HG03108 (cell line): Measurements from ENCODE around the gene KIF17.

Source experiments
- ATAC-seq: cut with Tn5 transposase; IDR thresholded peaks from one replicate; pipeline ENCODE4 v1.9.1; 2021; ENCODE audit warnings: moderate library complexity; ENCODE audit not compliant: unreplicated experiment

Gene KIF17

GRCh38 chr1:20717452-20718342 is at the start of gene KIF17:
TSS of gene KIF17 (minus strand) at chr1:20718007. CDS start at chr1:20717706, 301 bp downstream.
- ATAC-seq, result no peak

DNA sequence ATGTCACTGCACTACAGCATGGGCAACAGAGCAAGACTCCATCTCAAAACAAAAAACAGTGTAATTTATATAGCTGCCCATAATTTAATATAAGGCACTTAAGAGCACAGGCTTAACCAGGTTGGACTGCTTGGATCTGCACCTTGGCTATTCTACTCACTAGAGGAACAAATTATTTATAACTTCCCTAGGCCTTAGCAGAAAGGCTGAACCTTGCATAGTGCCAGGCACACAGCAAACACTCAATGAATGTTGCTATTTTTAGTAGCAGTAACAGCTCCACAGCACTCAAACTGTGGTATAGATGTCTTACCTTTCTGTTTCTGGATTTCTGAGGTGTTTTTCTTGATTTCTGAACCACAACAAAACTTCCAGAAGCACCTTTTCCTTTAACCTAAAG is 49.5 kb upstream of the KIF17 start:
- no peak for ATAC-seq

- ATAC-seq, result no peak
Observed at GRCh38 chr1:20763417-20763816, 45.6 kb upstream of the KIF17 start.

DNA sequence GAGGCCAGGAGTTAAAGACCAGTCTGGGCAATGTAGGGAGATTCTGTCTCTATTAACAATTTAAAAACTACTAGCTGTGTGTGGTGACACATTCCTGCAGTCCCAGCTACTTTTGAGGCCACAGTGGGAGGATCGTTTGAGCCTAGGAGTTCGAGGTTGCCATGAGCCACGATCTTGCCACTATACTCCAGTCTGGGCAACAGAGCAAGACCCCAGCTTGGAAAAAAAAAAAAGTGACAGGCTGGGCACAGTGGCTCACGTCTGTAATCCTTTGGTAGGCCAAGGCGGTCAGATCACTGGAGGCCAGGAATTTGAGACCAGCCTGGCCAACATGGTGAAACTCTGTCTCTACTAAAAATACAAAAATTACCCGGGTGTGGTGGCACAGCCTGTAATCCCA is 42.5 kb upstream of the KIF17 start:
- ATAC-seq, result no peak

GRCh38 chr1:20753589-20753988 is 35.8 kb upstream of the KIF17 start:
- no peak for ATAC-seq

- no peak for ATAC-seq
Observed at GRCh38 chr1:20751462-20751990, 33.7 kb upstream of the KIF17 start.

GRCh38 chr1:20742671-20743070 is 24.9 kb upstream of the KIF17 start:
- no peak for ATAC-seq

DNA sequence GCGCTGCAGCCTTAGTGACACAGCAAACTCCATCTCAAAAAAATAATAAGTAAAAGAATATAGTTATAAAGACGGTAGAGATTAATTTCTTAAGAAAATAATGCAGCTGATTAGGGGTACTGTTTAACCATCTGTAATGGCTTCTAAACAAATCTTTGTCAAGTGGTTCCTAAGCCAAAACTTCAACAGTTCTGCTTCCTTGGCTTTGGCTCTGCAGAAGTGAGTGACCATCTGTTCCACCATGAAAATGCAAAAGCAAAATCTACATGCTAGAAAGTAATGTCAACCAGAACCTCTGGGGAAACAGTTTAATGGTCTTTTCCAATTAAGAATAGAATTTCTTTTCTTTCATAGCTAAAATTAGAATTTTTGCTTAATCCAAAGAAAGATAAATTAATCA is 23.0 kb upstream of the KIF17 start:
- ATAC-seq, result no peak

GRCh38 chr1:20739225-20739624 is 21.4 kb upstream of the KIF17 start:
- no peak for ATAC-seq

DNA sequence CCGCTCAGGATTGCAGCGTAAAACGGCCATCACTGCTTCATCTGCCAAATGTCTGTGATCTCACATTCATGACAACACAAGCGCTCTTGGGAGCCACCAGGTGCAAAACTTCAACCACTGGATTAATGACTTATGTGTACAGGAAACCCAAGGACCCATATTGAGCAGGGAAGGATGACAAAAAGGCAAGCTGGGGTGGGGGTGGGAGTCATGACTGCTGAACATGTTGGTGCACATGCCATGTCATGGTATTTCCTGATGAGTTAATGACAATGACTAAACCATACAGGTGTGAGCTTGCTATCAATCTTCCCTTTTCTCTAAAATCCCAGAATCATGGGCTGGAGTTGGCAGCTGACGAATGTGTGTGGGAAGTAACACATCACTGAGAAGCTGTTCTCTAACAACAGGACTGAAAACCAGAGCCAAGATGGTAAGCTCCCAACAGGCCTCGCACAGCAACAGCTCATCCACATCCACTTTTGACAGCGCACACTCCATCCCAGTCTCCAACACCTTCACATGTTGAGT is 17.8 kb upstream of the KIF17 start:
- ATAC-seq, result no peak

DNA sequence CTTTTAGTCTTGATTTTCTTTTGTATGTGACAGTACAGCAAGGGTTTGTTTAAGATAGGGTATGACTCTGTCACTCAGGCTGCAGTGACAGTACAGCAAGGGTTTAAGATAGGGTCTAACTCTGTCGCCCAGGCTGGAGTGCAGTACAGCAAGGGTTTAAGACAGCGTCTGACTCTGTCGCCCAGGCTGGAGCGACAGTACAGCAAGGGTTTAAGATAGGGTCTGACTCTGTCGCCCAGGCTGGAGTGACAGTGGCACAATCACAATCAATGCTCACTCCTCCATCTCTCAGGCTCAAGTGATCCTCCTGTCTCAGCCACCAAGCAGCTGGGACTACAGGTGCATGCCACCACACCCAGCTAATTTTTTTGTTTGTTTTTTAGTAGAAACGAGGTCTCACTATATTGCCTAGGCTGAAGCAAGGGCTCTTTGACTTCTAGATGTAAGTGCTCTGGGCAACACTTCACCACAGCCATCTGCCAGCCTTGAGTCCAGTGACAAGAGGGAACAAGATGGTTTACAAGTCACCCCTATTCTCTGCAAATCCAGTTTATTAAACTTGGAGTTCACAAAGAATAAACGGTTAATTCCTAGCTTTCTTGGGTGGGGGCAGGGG is 15.7 kb upstream of the KIF17 start:
- no peak for ATAC-seq

- ATAC-seq, result peak; percentile 48
Observed at GRCh38 chr1:20732588-20733359, 15.0 kb upstream of the KIF17 start, which contains the start of gene SH2D5. TSS of gene SH2D5 (minus strand) at chr1:20732703. CDS start at chr1:20728044, 4,659 bp downstream.

- ATAC-seq, result peak; percentile 53
Observed at GRCh38 chr1:20732071-20732587, 14.3 kb upstream of the KIF17 start.

GRCh38 chr1:20731057-20731991 is 13.5 kb upstream of the KIF17 start:
- ATAC-seq, result no peak

- no peak for ATAC-seq
Observed at GRCh38 chr1:20730690-20731056, 12.9 kb upstream of the KIF17 start.

- ATAC-seq, result no peak
Observed at GRCh38 chr1:20729990-20730689, 12.3 kb upstream of the KIF17 start.

DNA sequence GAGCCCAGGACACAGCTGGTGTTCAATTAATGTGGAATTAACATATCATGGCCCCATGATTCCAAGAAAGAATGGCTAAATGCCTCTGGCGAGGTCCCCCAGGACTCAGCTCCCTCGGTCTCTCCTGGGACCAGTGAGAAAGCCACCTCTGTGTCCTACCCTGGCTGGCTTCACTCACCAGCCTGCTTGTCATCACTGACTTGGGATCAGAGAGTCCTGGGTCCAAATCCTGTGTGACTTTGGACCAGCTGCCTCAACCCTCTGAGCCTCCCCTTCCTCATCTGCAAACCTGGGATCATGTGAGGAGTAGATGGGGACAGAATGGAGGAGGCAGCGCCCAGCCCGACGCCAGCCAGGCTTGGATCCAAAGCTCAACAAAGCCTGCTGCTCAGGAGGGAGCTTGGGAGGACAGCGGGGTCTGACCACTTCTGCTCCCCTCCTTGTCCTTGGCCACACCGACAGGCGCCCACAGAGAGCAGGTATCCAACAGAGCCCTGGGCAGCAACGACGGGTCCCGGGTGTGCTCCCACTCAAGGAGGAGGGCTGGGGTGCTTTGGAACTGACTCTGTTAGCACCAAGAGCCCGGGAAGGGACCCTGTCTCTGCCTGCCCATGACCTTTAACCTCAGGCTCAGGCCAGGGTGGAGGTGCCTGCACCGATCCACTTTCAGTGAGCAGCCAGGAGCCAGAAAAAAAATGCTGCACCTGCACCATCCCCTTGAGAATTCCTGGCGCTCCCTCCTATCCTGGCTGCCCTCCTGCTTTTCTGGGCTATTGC is 11.5 kb upstream of the KIF17 start:
- ATAC-seq, result no peak

GRCh38 chr1:20728371-20729154 is 10.8 kb upstream of the KIF17 start:
- ATAC-seq, result no peak
